GM19467 (cell line): ENCODE data around the gene TTC19.
"Not testable (repeated sequence)": the region's sequence is repeated elsewhere in the genome, so short reads cannot be mapped to it uniquely, and the experiment has no call there.

Experiments
- ATAC-seq: cut with Tn5 transposase; IDR thresholded peaks from one replicate; pipeline ENCODE4 v1.9.1; 2021; ENCODE audit warnings: mild to moderate bottlenecking, moderate library complexity; ENCODE audit not compliant: unreplicated experiment

The TTC19 gene

GRCh38 chr17:16027708-16028584 is 28.3 kb downstream of the TTC19 start:
- peak; percentile 47 for ATAC-seq

- no peak for ATAC-seq
Measured at GRCh38 chr17:16033729-16034349, 34.2 kb downstream of the TTC19 start.

- ATAC-seq: no peak
Measured at GRCh38 chr17:16036261-16036660, 36.6 kb downstream of the TTC19 start.

- no peak for ATAC-seq
Measured at GRCh38 chr17:16037636-16038035, 38.0 kb downstream of the TTC19 start.

GRCh38 chr17:16040710-16041251 is 41.2 kb downstream of the TTC19 start:
- no peak for ATAC-seq

GRCh38 chr17:16044487-16044886 is 44.9 kb downstream of the TTC19 start:
- ATAC-seq: no peak

- no peak for ATAC-seq
Measured at GRCh38 chr17:16046966-16047365, 47.3 kb downstream of the TTC19 start.

GRCh38 chr17:16048811-16049449 is 49.3 kb downstream of the TTC19 start:
- ATAC-seq: no peak

- ATAC-seq: no peak
Measured at GRCh38 chr17:16050844-16051243, 51.2 kb downstream of the TTC19 start.

- ATAC-seq: no peak
Measured at GRCh38 chr17:16052486-16052885, 52.9 kb downstream of the TTC19 start.

GRCh38 chr17:16055139-16055538 is 55.5 kb downstream of the TTC19 start:
- ATAC-seq: not testable (repeated sequence)

GRCh38 chr17:16061631-16062030 is 62.0 kb downstream of the TTC19 start:
- no peak for ATAC-seq

- no peak for ATAC-seq
Measured at GRCh38 chr17:16066125-16066524, 66.5 kb downstream of the TTC19 start.

- no peak for ATAC-seq
Measured at GRCh38 chr17:16068323-16068722, 68.7 kb downstream of the TTC19 start.

GRCh38 chr17:16072031-16072430 is 72.4 kb downstream of the TTC19 start:
- ATAC-seq: no peak

- ATAC-seq: no peak
Measured at GRCh38 chr17:16073845-16074244, 74.2 kb downstream of the TTC19 start.

GRCh38 chr17:16074423-16074822 is 74.8 kb downstream of the TTC19 start:
- ATAC-seq: no peak

- ATAC-seq: no peak
Measured at GRCh38 chr17:16075949-16076348, 76.3 kb downstream of the TTC19 start.
